HG03039 (cell line): ENCODE data around the gene DCAKD.

Experiments used
- ATAC-seq: cut with Tn5 transposase; IDR thresholded peaks from one replicate; pipeline ENCODE4 v1.9.1; 2021; ENCODE audit warnings: mild to moderate bottlenecking, moderate library complexity; ENCODE audit not compliant: unreplicated experiment

The DCAKD gene

GRCh38 chr17:45032174-45032541, 19.3 kb downstream of the DCAKD start:
- no peak for ATAC-seq

GRCh38 chr17:45031231-45032173, 19.9 kb downstream of the DCAKD start:
- no peak for ATAC-seq

- ATAC-seq, result no peak
Measured at GRCh38 chr17:45030733-45031132, 20.7 kb downstream of the DCAKD start.

- no peak for ATAC-seq
Measured at GRCh38 chr17:45029758-45030423, 21.5 kb downstream of the DCAKD start.

- no peak for ATAC-seq
Measured at GRCh38 chr17:45029096-45029495, 22.3 kb downstream of the DCAKD start.

GRCh38 chr17:45022655-45023339, 28.6 kb downstream of the DCAKD start:
- ATAC-seq, result no peak

- ATAC-seq, result no peak
Measured at GRCh38 chr17:45022288-45022648, 29.2 kb downstream of the DCAKD start.

- no peak for ATAC-seq
Measured at GRCh38 chr17:45021607-45022287, 29.7 kb downstream of the DCAKD start.

GRCh38 chr17:45020354-45021138, 30.9 kb downstream of the DCAKD start:
- ATAC-seq, result no peak

- ATAC-seq, result no peak
Measured at GRCh38 chr17:45018848-45019711, 32.4 kb downstream of the DCAKD start.

- ATAC-seq, result no peak
Measured at GRCh38 chr17:45018514-45018847, 33.0 kb downstream of the DCAKD start.

GRCh38 chr17:45016823-45017222, 34.6 kb downstream of the DCAKD start:
- no peak for ATAC-seq

- ATAC-seq, result no peak
Measured at GRCh38 chr17:45016237-45016636, 35.2 kb downstream of the DCAKD start.

- ATAC-seq, result no peak
Measured at GRCh38 chr17:45013021-45013997, 38.1 kb downstream of the DCAKD start.

GRCh38 chr17:45011767-45012166, 39.7 kb downstream of the DCAKD start:
- ATAC-seq, result no peak

GRCh38 chr17:45009676-45010467, 41.6 kb downstream of the DCAKD start:
- no peak for ATAC-seq

- no peak for ATAC-seq
Measured at GRCh38 chr17:45008216-45008615, 43.2 kb downstream of the DCAKD start.
